OCI-LY3 (cell line): ENCODE measurements around the gene PPP1R2B.

Source experiments
- CTCF ChIP-seq: fragments of 200-600, 300-600 bp; sonication (generic); IDR thresholded peaks from 2 replicates; pipeline ENCODE4 v1.5.1; 2014; ENCODE audit warnings: antibody characterized with exemption, low read length, low read depth
- EZH2phosphoT487 ChIP-seq: fragments of 200-600 bp; shearing (Covaris generic); IDR thresholded peaks from 2 replicates; pipeline ENCODE4 v1.6.1; 2018; ENCODE audit warnings: antibody characterized with exemption, mixed run types, low read depth

- TF ChIP-seq CTCF (no peak), EZH2phosphoT487 (no peak)
These were observed 11.1 kb upstream of the PPP1R2B start for GRCh38 chr5:156838961-156839360.
